Neural progenitor cell (in vitro differentiated cells): Measurements from ENCODE around the gene APOBEC3A.

ENCODE experiments used
- CTCF ChIP-seq: fragments of 200-600 bp; sonication (generic); IDR thresholded peaks from 2 replicates; pipeline ENCODE4 v1.5.1; 2017; ENCODE audit warnings: antibody characterized with exemption, mild to moderate bottlenecking
- EZH2 ChIP-seq: fragments of 200-600 bp; sonication (generic); IDR thresholded peaks from 2 replicates; pipeline ENCODE4 v1.6.1; 2017; ENCODE audit warnings: antibody characterized with exemption, mild to moderate bottlenecking, moderate library complexity
- EZH2phosphoT487 ChIP-seq: fragments of 200-600 bp; sonication (generic); IDR thresholded peaks from 2 replicates; pipeline ENCODE4 v1.6.1; 2017; ENCODE audit warnings: antibody characterized with exemption

DNA sequence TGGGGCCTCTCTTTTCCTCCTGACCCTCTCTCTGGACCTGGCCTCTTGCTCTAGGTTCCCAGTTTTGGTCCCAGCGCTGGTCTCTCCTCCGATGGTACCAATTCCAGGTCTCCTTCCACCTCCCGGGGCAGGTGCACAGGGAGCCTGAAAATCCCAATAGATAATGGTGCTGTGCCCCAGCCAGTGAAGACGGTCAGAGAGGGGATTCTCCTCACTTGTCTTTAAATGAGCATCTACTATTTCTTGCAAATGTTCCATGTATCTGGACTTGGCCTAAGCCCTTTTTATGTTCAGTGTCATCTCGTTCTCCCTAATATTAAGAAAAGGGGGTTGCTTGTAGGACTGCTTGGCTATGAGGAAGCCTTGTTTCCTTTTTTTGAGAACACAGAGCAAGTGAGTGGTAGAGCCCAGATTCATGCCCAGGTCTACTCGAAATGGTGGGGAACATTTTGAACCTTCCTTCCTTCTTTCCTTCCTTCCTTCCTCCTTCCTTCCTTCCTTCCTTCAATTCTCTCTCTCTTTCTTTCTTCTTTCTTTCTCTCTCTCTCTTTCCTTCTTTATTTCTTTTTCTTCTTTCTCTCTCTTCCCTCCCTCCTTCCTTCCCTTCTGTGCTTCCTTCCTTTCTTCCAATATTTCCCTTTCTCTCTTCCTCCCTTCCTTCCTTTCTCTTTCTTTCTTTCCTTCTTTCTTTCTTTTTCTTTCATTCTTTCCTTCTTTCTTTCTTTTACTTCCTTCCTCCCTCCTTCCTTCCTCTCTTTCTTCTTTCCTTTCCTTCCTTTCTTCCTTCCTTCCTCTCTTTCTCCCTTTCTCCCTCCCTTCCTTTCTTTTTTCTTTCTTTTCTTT, 620 bp downstream of the APOBEC3A start:
- TF ChIP-seq CTCF (no peak), EZH2phosphoT487 (no peak), EZH2 (no peak)
